Peyer's patch (tissue), 4 donors: ENCODE data around the gene ETV5. TPM values are rescaled to one million over a fixed set of nuclear protein-coding genes. Genes with fewer than 3 reads are reported as not detected.

Experiments used
- DNase-seq, 3 donors: peaks; one replicate each; pipeline ENCODE4 v3.0.0-alpha.2; 2017 to 2019
- H3K27ac ChIP-seq, 4 donors: fragments of 200-600 bp; sonication (generic); one replicate each; pipeline ENCODE4 v1.5.1; 2016 to 2019
- H3K27me3 ChIP-seq, 2 donors: fragments of 200-600 bp; sonication (generic); one replicate each; pipeline ENCODE4 v1.5.1; 2019
- H3K36me3 ChIP-seq, 3 donors: fragments of 200-600 bp; sonication (generic); one replicate each; pipeline ENCODE4 v1.5.1; 2016 to 2019
- H3K4me1 ChIP-seq, 4 donors: fragments of 200-600 bp; sonication (generic); one replicate each; pipeline ENCODE4 v1.5.1; 2016 to 2019
- H3K4me3 ChIP-seq, 4 donors: fragments of 200-600 bp; sonication (generic); 1 replicate in 3 of 4; 2 replicates in 1 of 4; pipeline ENCODE4 v1.5.1; 2016 to 2019; ENCODE audit warnings: mild to moderate bottlenecking in 1 of 4
- H3K9me3 ChIP-seq, 4 donors: fragments of 200-600 bp; sonication (generic); one replicate each; pipeline ENCODE4 v1.5.1; 2016 to 2019; ENCODE audit warnings: mild to moderate bottlenecking in 1 of 4
- CTCF ChIP-seq, 6 experiments: fragments of 450-650 bp in 4 of 6; fragments of 200-600 bp in 2 of 6; sonication (generic) in 1 of 6; IDR thresholded peaks; one replicate each; pipeline ENCODE4 v1.5.1; 2017 to 2019; ENCODE audit warnings: antibody characterized with exemption in 6 of 6, mild to moderate bottlenecking in 3 of 6, moderate library complexity in 1 of 6
- POLR2A ChIP-seq, 2 donors: fragments of 450-650 bp; IDR thresholded peaks; one replicate each; pipeline ENCODE4 v1.5.1; 2017; ENCODE audit warnings: antibody characterized with exemption in 2 of 2, mild to moderate bottlenecking in 2 of 2, moderate library complexity in 2 of 2
- small RNA-seq, 2 donors: library from RNA; depleted of rRNA; stranded (forward); fragments of <200 nt; gene quantifications; one replicate each; pipeline ENCODE3, GENCODE V24; 2016
- total RNA-seq, 4 donors: library from RNA; depleted of rRNA; stranded (reverse); fragments of >200 nt; gene quantifications; one replicate each; pipeline ENCODE4 v1.1.0, GENCODE V29; 2016

The ETV5 gene
- total RNA-seq, 4 donors from 2014 or later: 4.1 to 5.3 (median 4.8) TPM

DNA sequence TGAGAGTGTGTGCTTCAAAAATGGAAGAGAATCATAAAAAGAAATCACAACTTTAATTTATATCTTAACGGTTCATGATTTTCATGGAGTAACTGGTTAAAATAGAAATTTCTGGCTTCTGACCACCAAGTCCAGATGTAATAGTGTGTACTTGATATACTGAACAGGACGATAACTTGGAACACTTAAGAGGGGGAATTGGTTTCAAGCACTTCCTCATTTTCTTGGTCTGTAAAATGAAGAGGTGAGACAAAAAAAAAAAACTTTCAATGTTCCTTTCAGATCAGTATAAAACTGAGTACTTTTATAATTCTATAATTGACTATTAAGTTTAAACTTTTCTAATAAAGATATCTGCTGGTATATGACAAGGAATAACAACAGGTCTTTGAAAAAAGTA, 107.0 kb downstream of the ETV5 start:
- H3K4me3 ChIP-seq: no peak overlapping the region
- H3K36me3 ChIP-seq: no peaks in the 10 kb centered on the region
- H3K27ac ChIP-seq: no peak overlapping the region
- no peak for DNase-seq
- TF ChIP-seq CTCF (IDR thresholded peaks at IDR 0.05) (no peak), POLR2A (IDR thresholded peaks at IDR 0.05) (no peak)
- H3K9me3 ChIP-seq: no peaks in the 10 kb centered on the region
- no peaks in the 10 kb centered on the region for H3K4me1 ChIP-seq
- H3K27me3 ChIP-seq: no peaks in the 10 kb centered on the region

GRCh38 chr3:185999221-185999620, 109.7 kb downstream of the ETV5 start:
- TF ChIP-seq CTCF (IDR thresholded peaks at IDR 0.05) (no peak), POLR2A (IDR thresholded peaks at IDR 0.05) (no peak)
- Histone ChIP-seq H3K36me3 (no peaks in the 10 kb centered on the region), H3K27me3 (no peaks in the 10 kb centered on the region), H3K9me3 (no peaks in the 10 kb centered on the region), H3K4me3 (no peak overlapping the region), H3K27ac (no peak overlapping the region), H3K4me1 (no peaks in the 10 kb centered on the region)
- no peak for DNase-seq

DNA sequence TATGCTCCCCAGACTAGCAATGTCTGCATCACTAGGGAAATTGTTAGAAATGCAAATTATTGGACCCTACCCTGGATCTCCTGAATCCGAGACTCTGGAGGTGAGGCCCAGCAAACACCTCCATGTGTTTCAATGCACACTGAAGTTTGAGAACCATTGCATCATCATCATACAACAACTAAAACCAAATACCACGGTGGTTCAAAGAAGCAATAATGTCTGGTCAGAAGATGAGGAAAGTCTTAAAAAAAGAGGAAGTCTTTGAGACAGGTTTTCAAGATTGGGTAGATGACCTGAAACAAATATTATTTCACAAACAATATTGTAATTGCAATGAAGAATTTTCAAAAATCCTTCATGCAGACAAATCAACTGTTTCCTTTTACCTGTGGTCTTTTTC, 110.8 kb downstream of the ETV5 start:
- no peak for DNase-seq
- Histone ChIP-seq H3K9me3 (no peaks in the 10 kb centered on the region), H3K4me3 (no peak overlapping the region), H3K4me1 (no peaks in the 10 kb centered on the region), H3K36me3 (no peaks in the 10 kb centered on the region), H3K27ac (no peak overlapping the region), H3K27me3 (no peaks in the 10 kb centered on the region)
- TF ChIP-seq CTCF (IDR thresholded peaks at IDR 0.05) (no peak), POLR2A (IDR thresholded peaks at IDR 0.05) (no peak)

DNA sequence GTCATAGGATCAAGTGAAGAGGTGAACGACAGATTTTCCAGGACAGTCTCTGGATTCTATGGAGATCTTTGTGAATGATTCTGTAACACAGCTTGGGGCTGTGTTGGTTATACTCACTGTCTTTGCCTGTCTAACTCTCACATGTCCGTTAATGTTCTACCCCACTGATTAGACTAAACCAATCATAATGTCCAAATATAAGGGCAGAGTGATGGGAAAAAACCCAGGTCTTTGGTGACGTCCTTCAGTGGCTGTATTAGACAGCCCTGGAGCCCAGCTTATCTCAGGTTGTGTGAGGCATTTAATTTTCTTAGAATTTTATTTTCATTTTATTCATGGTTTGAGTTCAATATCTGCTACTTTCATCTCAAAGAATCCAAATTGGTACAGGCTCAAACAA, 111.8 kb downstream of the ETV5 start:
- H3K36me3 ChIP-seq: no peaks in the 10 kb centered on the region
- TF ChIP-seq CTCF (IDR thresholded peaks at IDR 0.05) (no peak), POLR2A (IDR thresholded peaks at IDR 0.05) (no peak)
- no peaks in the 10 kb centered on the region for H3K9me3 ChIP-seq
- no peaks in the 10 kb centered on the region for H3K4me1 ChIP-seq
- DNase-seq: no peak
- no peaks in the 10 kb centered on the region for H3K27me3 ChIP-seq
- H3K27ac ChIP-seq: no peak overlapping the region
- H3K4me3 ChIP-seq: no peak overlapping the region

Small RNA genes within 50 kb of the gene (small RNA-seq; reads per million reads assigned to genes)
- gene RF00017: 0 reads per million in 2 donors

Other genes starting within 250 kb of the ETV5 start
- 100 to 1,000 TPM; 117 to 217 (median 144) TPM for gene TRA2B, start 171.1 kb downstream of the ETV5 start, total RNA-seq